HS-27A (cell line): ENCODE data around the gene TPBG.
A peak's percentile ranks its signal among the peaks of the same experiment; 100 is the strongest.

Source experiments
- DNase-seq: peaks from one replicate; pipeline ENCODE4 v3.0.0-alpha.2; 2012; ENCODE audit warnings: low read depth, missing footprints

The TPBG gene

DNA sequence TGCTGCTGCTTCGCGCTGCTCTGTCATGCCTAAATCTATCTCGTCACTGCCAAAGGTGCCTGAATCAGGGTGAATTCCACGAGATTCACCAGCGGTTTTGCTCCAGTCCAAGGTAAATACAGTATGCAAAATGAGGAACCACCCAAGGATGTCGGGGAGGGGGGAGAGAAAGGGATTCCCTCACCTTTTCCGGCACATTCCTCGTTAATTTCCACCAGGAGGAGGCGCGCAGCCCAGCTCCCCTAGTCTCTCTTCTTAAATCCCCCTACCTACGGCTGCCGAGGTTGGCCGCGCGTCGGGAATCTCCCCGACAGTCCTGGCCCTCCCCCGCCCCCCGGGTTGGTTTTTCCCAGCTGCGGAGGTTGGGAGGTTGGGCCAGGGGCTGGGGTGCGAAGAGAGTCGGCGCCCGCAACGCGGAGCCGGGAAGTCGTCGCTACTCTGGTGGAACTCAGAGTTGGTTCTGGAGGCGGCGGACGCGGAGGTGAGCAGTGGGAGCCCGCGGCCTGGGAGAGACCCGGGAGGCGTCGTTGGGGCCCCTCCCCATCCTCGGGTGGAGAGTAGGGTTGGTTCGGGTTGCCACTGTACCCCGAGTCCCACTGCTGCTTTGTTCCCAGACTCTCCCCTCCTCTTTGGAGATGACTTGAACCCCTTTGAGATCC, at the start of gene TPBG:
TPBG (plus strand) TSS at position 390 of the 659 bp plus-strand sequence. CDS start 1,145 bp downstream, outside the sequence.
- DNase-seq, result peak; percentile 11

GRCh38 chr6:82322386-82322785, 41.2 kb upstream of the TPBG start:
- no peak for DNase-seq

GRCh38 chr6:82329766-82330165, 33.9 kb upstream of the TPBG start:
- DNase-seq, result no peak

- no peak for DNase-seq
Measured at GRCh38 chr6:82330171-82330804, 33.3 kb upstream of the TPBG start.

DNA sequence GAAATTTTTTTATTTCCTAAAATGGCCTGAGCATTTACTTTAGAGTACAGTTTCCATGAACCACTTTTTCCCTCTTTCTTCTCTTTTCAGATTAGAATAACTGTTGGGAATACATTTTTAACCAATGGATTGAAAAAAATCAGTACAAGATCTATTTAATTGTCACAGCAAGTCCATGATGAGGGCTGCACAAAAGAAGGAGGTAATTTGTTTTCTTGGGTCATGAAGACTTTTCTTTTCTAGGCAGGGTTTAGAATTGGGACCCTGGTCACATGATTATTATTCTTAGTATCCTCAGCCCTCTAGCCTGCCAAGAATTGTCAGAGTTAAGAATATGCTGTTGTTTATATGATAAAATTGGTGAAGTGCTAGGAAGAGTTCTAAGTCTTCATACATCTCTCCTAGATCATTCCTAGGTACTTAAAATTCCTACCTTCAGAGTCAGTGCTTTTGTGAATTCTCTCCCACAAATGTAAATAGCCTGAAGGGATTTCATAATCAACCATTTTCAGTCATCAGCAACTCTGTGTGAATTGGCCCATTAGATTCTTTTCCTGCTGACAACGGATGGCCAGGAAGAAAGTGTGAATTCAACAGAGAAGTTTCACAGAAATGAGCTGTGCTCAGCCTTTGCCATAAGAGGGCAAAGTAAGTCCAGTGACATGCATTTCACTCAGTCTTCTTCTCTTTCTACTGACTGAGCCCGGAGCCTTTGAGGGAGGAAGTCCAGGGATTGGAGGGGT, 32.4 kb upstream of the TPBG start:
- DNase-seq, result no peak

DNA sequence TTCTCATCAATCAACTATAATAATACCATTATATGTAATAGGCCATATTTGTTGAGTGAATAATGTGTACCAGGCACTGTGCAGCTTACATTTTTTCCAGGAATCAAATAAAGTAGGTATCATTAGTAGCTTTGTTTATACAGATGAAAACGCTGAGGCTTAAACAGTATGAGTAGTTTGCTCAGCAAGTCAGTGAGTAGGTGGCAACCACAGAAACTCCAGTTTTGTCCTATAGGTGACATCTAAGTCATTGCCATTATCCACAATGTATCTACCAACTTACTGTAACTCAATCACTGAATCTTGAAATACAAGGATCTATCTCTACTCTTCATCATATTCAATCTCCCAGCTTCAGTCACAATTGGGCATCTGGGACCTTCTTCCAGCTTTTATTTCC, 29.8 kb upstream of the TPBG start:
- no peak for DNase-seq

GRCh38 chr6:82337688-82338257, 25.8 kb upstream of the TPBG start:
- DNase-seq, result no peak

DNA sequence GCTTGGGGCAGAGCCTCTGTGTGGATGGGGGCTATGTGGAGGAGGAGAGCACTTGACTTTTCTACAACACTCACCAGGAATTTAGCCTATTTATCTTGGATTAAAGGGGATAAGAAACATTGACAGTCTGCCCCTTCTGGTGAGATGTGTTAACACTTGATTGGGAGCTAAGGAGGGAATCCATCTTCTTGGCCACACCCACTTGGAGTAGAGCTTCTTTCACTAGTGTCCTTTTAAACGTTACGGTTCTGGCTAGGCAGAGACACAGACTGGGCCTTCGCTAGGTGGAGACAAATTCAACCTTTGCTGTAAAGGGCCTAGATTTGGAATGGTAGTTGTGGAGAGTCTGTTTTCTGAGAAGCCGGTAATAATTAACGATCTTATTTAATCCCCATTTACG, 15.5 kb upstream of the TPBG start:
- no peak for DNase-seq

DNA sequence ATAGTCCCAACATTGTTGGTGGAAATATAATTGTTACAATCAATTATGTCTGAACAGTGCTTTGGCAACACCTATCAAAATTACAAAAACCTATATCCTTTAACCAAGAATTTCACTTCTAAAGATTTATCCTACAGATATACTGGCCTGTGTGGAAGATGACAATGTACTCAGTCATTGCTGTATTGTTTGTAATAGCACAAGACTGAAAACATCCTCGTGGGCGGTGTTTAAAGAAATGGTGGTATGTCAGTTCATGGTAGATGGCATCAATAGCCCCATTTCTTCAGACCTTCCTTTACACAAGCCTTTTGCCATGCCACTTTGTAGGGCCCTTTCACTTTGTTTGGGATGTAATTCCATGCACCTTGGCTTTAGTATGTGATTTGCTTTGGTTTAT, 9.8 kb upstream of the TPBG start:
- no peak for DNase-seq

GRCh38 chr6:82360552-82360951, 3.1 kb upstream of the TPBG start:
- DNase-seq, result no peak

GRCh38 chr6:82361631-82362030, 2.0 kb upstream of the TPBG start:
- DNase-seq, result no peak

DNA sequence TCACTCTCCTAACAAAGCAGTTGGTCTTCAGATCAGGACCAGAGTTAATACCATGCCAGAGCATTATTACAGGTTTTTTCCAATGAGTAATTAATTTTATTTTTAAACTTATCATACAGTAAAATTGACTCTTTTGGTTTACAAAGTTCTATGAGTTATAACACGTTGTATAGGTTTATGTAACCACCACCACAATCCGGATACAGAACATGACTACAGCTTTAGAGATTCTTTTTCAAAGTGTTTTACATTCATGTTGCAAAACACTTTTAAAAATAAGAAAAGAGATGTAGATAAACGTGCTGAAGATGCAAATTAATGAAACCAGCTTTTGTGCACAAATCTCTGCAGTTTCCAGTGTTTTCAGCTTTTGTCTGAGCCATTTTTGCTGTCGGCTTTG, 1.5 kb upstream of the TPBG start:
- no peak for DNase-seq

DNA sequence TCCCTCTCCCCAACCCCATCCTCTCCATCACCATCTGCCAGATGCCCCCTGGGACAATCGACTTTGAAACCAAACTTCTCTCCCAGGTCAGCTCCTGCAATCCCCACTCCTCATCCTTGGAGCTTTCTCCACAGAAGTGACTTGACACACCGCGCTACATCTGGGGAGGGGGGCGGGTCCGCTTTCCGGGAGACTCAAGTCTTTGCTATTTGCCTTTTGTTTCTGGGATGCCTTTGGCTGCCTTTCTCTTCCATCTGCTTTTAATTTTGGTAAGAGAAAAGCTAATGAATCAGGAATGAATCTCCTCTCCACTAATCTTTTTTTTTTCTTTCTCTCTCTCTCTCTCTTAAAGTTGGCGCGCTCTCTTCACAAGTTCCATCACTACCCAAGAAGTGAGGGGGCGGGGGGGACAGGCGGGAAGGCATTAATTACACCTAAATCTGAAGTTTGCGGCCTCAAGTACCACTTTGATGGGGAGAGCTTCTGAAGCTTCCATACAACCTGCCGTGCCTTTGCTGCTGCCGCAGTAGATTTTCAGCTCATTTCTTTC, 664 bp upstream of the TPBG start:
- DNase-seq, result no peak

- DNase-seq, result peak; percentile 15
Measured at GRCh38 chr6:82364087-82365015, 734 bp downstream of the TPBG start.

DNA sequence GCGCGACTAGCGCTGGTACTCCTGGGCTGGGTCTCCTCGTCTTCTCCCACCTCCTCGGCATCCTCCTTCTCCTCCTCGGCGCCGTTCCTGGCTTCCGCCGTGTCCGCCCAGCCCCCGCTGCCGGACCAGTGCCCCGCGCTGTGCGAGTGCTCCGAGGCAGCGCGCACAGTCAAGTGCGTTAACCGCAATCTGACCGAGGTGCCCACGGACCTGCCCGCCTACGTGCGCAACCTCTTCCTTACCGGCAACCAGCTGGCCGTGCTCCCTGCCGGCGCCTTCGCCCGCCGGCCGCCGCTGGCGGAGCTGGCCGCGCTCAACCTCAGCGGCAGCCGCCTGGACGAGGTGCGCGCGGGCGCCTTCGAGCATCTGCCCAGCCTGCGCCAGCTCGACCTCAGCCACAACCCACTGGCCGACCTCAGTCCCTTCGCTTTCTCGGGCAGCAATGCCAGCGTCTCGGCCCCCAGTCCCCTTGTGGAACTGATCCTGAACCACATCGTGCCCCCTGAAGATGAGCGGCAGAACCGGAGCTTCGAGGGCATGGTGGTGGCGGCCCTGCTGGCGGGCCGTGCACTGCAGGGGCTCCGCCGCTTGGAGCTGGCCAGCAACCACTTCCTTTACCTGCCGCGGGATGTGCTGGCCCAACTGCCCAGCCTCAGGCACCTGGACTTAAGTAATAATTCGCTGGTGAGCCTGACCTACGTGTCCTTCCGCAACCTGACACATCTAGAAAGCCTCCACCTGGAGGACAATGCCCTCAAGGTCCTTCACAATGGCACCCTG, 1.6 kb downstream of the TPBG start:
- DNase-seq, result no peak

- no peak for DNase-seq
Measured at GRCh38 chr6:82367704-82368103, 4.1 kb downstream of the TPBG start.

GRCh38 chr6:82370788-82371187, 7.2 kb downstream of the TPBG start:
- DNase-seq, result no peak

GRCh38 chr6:82371799-82372546, 8.4 kb downstream of the TPBG start:
- no peak for DNase-seq

DNA sequence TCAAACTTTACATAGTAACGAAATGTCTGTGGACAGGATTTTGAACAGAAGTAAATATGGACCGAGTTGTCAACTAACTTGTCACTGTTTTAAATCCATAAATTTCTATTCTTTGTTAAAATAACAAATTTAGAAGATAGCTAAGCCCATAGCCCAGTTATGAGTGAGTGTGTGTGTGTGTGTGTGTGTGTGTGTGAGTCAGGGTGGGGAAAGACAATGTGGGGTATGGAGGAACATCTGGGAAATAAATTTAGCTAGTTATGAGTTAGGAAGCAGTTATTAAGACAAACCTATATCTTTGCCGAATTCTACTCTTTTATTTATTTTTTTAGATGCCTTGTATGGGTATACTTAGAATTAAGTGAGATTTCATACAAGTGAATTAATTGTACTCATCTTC, 9.0 kb downstream of the TPBG start:
- no peak for DNase-seq

- DNase-seq, result no peak
Measured at GRCh38 chr6:82374516-82374915, 10.9 kb downstream of the TPBG start.
